Endothelial cell of umbilical vein (primary cell): ENCODE results near the gene KCNA3. TPM values are rescaled to one million over a fixed set of nuclear protein-coding genes. Genes with fewer than 3 reads are reported as not detected.

Source experiments
- BruUV-seq: library from RNA; stranded (reverse); fragments of 400-500 nt; replicated peaks from 2 replicates; lab custom pipeline; 2021; lab: Mats Ljungman, UMichigan
- CTCF ChIA-PET: fragments of 300-600, 350-600 bp; sonication (Branson Sonifier 250); formaldehyde crosslinking; loops from one replicate; lab custom pipeline; 2021; ENCODE audit warnings: antibody characterized with exemption, inconsistent platforms; lab: Charles Lee
- POLR2A ChIA-PET: fragments of 300-600, 350-600 bp; sonication (Branson Sonifier 250); formaldehyde crosslinking; loops from one replicate; lab custom pipeline; 2021; ENCODE audit warnings: antibody characterized with exemption, inconsistent platforms; lab: Charles Lee
- DNase-seq: peaks from one replicate; pipeline ENCODE4 v3.0.0-alpha.2; 2011; ENCODE audit warnings: low read depth, low spot score
- FAIRE-seq: peaks from 2 replicates; lab custom pipeline; 2011; peaks lifted over from hg19 to GRCh38; lab: Jason Lieb, UNC
- H2AFZ ChIP-seq: 2 replicates; pipeline ENCODE4 v1.6.0; 2012; ENCODE audit warnings: low read depth, low read length, control low read depth, inconsistent platforms
- H3K27ac ChIP-seq: 2 replicates; pipeline ENCODE4 v1.5.1; 2011; ENCODE audit warnings: low read depth, mild to moderate bottlenecking, control low read depth, low read length, moderate library complexity; ENCODE audit not compliant: insufficient read depth
- H3K27me3 ChIP-seq, 2 experiments: 2 replicates each; pipeline versions ENCODE4 v1.6.0 to v1.6.1; 2011; ENCODE audit warnings: low read length in 2 of 2, mixed read lengths in 1 of 2; ENCODE audit not compliant: control insufficient read depth in 2 of 2, insufficient read depth in 2 of 2
- H3K36me3 ChIP-seq, 2 experiments: 2 replicates in 1 of 2; 3 replicates in 1 of 2; pipeline ENCODE4 v1.5.1; 2011; ENCODE audit warnings: low read length in 2 of 2, mild to moderate bottlenecking in 1 of 2, moderate library complexity in 1 of 2; ENCODE audit not compliant: control insufficient read depth in 2 of 2, insufficient read depth in 2 of 2; ENCODE audit errors: extremely low read depth in 1 of 2
- H3K4me1 ChIP-seq: 3 replicates; pipeline ENCODE4 v1.5.1; 2011; ENCODE audit warnings: mild to moderate bottlenecking, low read length; ENCODE audit not compliant: control insufficient read depth, insufficient read depth; ENCODE audit errors: extremely low read depth
- H3K4me2 ChIP-seq: 2 replicates; pipeline ENCODE4 v1.6.1; 2011; ENCODE audit warnings: low read length, control low read depth, mixed read lengths; ENCODE audit not compliant: insufficient read depth
- H3K4me3 ChIP-seq, 3 experiments: fragments of 200-600 bp in 1 of 3; sonication (generic), shearing (Covaris generic) in 1 of 3; replicated peaks in 1 of 3; 2 replicates each; pipeline ENCODE4 v1.5.1; 2011 to 2016; ENCODE audit warnings: control low read depth in 3 of 3, low read length in 3 of 3, mild to moderate bottlenecking in 2 of 3, inconsistent platforms in 1 of 3, low read depth in 1 of 3, moderate library complexity in 1 of 3; ENCODE audit not compliant: insufficient read depth in 1 of 3
- H3K79me2 ChIP-seq: 2 replicates; pipeline ENCODE4 v1.6.0; 2012; ENCODE audit warnings: low read length, inconsistent platforms; ENCODE audit not compliant: control insufficient read depth, insufficient read depth
- H3K9ac ChIP-seq: replicated peaks from 2 replicates; pipeline ENCODE3; 2011; ENCODE audit warnings: low read length, control low read depth; ENCODE audit not compliant: insufficient read depth; ENCODE audit errors: extremely low read depth
- H3K9me1 ChIP-seq: replicated peaks from 3 replicates; pipeline ENCODE4 v1.6.0; 2011; ENCODE audit warnings: mild to moderate bottlenecking, low read length; ENCODE audit not compliant: control insufficient read depth, insufficient read depth; ENCODE audit errors: extremely low read depth
- H3K9me3 ChIP-seq: replicated peaks from 2 replicates; pipeline ENCODE4 v1.5.1; 2012; ENCODE audit warnings: low read length, inconsistent platforms; ENCODE audit not compliant: control insufficient read depth, insufficient read depth
- H4K20me1 ChIP-seq: replicated peaks from 2 replicates; pipeline ENCODE3; 2011; ENCODE audit warnings: mild to moderate bottlenecking, low read length; ENCODE audit not compliant: control insufficient read depth, insufficient read depth; ENCODE audit errors: extremely low read depth
- CTCF ChIP-seq, 2 donors: IDR thresholded peaks; 1 replicate in 1 of 2; 2 replicates in 1 of 2; pipeline ENCODE4 v1.5.1; 2011; ENCODE audit warnings: low read length in 2 of 2, mild to moderate bottlenecking in 2 of 2, moderate library complexity in 2 of 2, control low read depth in 1 of 2, inconsistent platforms in 1 of 2, low read depth in 1 of 2; ENCODE audit not compliant: insufficient read depth in 1 of 2; ENCODE audit errors: extremely low read depth in 1 of 2
- EZH2 ChIP-seq: IDR thresholded peaks from 2 replicates; pipeline ENCODE4 v1.6.1; 2012; ENCODE audit warnings: borderline replicate concordance, low read depth, mild to moderate bottlenecking, moderate library complexity, low read length, inconsistent platforms; ENCODE audit not compliant: severe bottlenecking
- FOS ChIP-seq: IDR thresholded peaks from 2 replicates; pipeline ENCODE4 v1.6.1; 2011; ENCODE audit warnings: mild to moderate bottlenecking, low read length, moderate library complexity, borderline replicate concordance; ENCODE audit not compliant: insufficient read depth
- GATA2 ChIP-seq: IDR thresholded peaks from 2 replicates; pipeline ENCODE4 v1.7.0; 2011; ENCODE audit warnings: low read depth, mild to moderate bottlenecking, moderate library complexity, mixed read lengths, low read length; ENCODE audit not compliant: insufficient read length, insufficient read depth
- JUN ChIP-seq: IDR thresholded peaks from 2 replicates; pipeline ENCODE4 v1.6.1; 2011; ENCODE audit warnings: borderline replicate concordance, low read depth; ENCODE audit not compliant: insufficient read length, insufficient read depth
- MAX ChIP-seq: IDR thresholded peaks from 2 replicates; pipeline ENCODE4 v1.6.1; 2011; ENCODE audit not compliant: insufficient read depth, insufficient read length
- MYC ChIP-seq: IDR thresholded peaks from one replicate; pipeline ENCODE4 v1.6.1; 2011; ENCODE audit warnings: mild to moderate bottlenecking, low read depth, low read length
- POLR2A ChIP-seq: IDR thresholded peaks from 2 replicates; pipeline ENCODE4 v1.6.1; 2012; ENCODE audit warnings: low read depth, mild to moderate bottlenecking, control low read depth, low read length
- POLR2AphosphoS5 ChIP-seq: IDR thresholded peaks from 2 replicates; pipeline ENCODE4 v1.6.1; 2012; ENCODE audit warnings: low read depth, mild to moderate bottlenecking, control low read depth, low read length, moderate library complexity; ENCODE audit not compliant: insufficient read depth
- dilution Hi-C: fragments of 300-500 bp; cut with MboI; formaldehyde crosslinking; loops from one replicate; pipeline ENCODE4 v1.15.0; 2019; ENCODE audit warnings: low sequenced_read_pairs; ENCODE audit not compliant: extremely low pct_ligation_motif_present
- intact Hi-C: fragments of 100-400 bp; cut with micrococcal nuclease; formaldehyde crosslinking; loops from one replicate; pipeline ENCODE4 v1.10.0; 2022
- polyA plus RNA-seq, 4 experiments: library from polyadenylated mRNA; depleted of rRNA in 3 of 4; stranded (reverse) in 3 of 4; unstranded in 1 of 4; fragments of >200 nt; gene quantifications; 2 replicates each; pipeline versions ENCODE4 v1.2.1 to v1.2.3, GENCODE V29; 2011 to 2012; ENCODE audit warnings: missing spikeins in 1 of 4
- total RNA-seq: library from RNA; stranded (reverse); gene quantifications from 2 replicates; pipeline ENCODE4 v1.2.3, GENCODE V29; 2021

KCNA3 gene
- total and polyA plus RNA-seq, 2 donors (not counting 3 experiments of a cell fraction or from before 2014, with no cell fraction given) = not detected

- TF ChIP-seq FOS (no peak), POLR2AphosphoS5 (no peak), JUN (no peak), POLR2A (no peak), CTCF (IDR thresholded peaks at IDR 0.05; ENCODE audit: extremely low read depth in 1 of 2, insufficient read depth in 1 of 2, low read depth in 1 of 2, low read length in 2 of 2) (no peak)
- Histone ChIP-seq H3K4me2 (no peak overlapping the region), H3K4me1 (no peaks in the 10 kb centered on the region), H2AFZ (no peak overlapping the region), H3K9me1 (no peaks in the 10 kb centered on the region), H4K20me1 (no peaks in the 10 kb centered on the region), H3K9ac (no peak overlapping the region), H3K4me3 (no peak overlapping the region), H3K27me3 (no peaks in the 10 kb centered on the region), H3K27ac (no peak overlapping the region), H3K79me2 (no peaks in the 10 kb centered on the region), H3K9me3 (no peaks in the 10 kb centered on the region), H3K36me3 (no peaks in the 10 kb centered on the region)
- ChIA-PET POLR2A (no interaction called here), CTCF (no interaction called here)
- no TSS peak for BruUV-seq
- intact Hi-C loops (no loop called here), dilution Hi-C loops (no loop called here)
- FAIRE-seq (no peak), DNase-seq (no peak)
Measured at GRCh38 chr1:110706621-110707020, 31.9 kb upstream of the KCNA3 start.

- H2AFZ ChIP-seq = no peak overlapping the region
- no peaks in the 10 kb centered on the region for H3K9me3 ChIP-seq
- no peak overlapping the region for H3K9ac ChIP-seq
- H3K9me1 ChIP-seq = no peaks in the 10 kb centered on the region
- no peak overlapping the region for H3K4me2 ChIP-seq
- H3K27me3 ChIP-seq = no peaks in the 10 kb centered on the region
- no peaks in the 10 kb centered on the region for H3K4me1 ChIP-seq
- no peaks in the 10 kb centered on the region for H3K36me3 ChIP-seq
- TF ChIP-seq MYC (no peak), EZH2 (no peak), MAX (no peak), POLR2AphosphoS5 (no peak), FOS (no peak), JUN (no peak), POLR2A (no peak), GATA2 (no peak), CTCF (IDR thresholded peaks at IDR 0.05; ENCODE audit: extremely low read depth in 1 of 2, insufficient read depth in 1 of 2, low read depth in 1 of 2, low read length in 2 of 2) (no peak)
- intact Hi-C loops = no loop called here
- FAIRE-seq (no peak), DNase-seq (no peak)
- ChIA-PET CTCF (no interaction called here), POLR2A (no interaction called here)
- no peak overlapping the region for H3K4me3 ChIP-seq
- no peaks in the 10 kb centered on the region for H3K79me2 ChIP-seq
- H3K27ac ChIP-seq = no peak overlapping the region
- no TSS peak for BruUV-seq
- no peaks in the 10 kb centered on the region for H4K20me1 ChIP-seq
- dilution Hi-C loops = no loop called here
Measured at GRCh38 chr1:110702260-110702659, 27.5 kb upstream of the KCNA3 start.
